Measurements from ENCODE around the gene PPP1R27.
"Not testable (repeated sequence)": the region's sequence is repeated elsewhere in the genome, so short reads cannot be mapped to it uniquely, and the experiment has no call there.

Gene PPP1R27

GRCh38 chr17:81840826-81841778 lies 6.3 kb upstream of the PPP1R27 start:
- DNase-seq, result no peak

- DNase-seq, result not testable (repeated sequence)
These were observed 5.2 kb upstream of the PPP1R27 start for GRCh38 chr17:81840059-81840458.

- no peak for DNase-seq
These were observed 4.5 kb upstream of the PPP1R27 start for GRCh38 chr17:81839301-81839700.

GRCh38 chr17:81838753-81839255 lies 4.0 kb upstream of the PPP1R27 start:
- DNase-seq, result no peak

GRCh38 chr17:81837641-81838040 lies 2.8 kb upstream of the PPP1R27 start:
- no peak for DNase-seq

- no peak for DNase-seq
These were observed 674 bp downstream of the PPP1R27 start for GRCh38 chr17:81833921-81834830.

GRCh38 chr17:81833160-81833920 lies 1.5 kb downstream of the PPP1R27 start, which contains the start of gene MCRIP1:
Gene MCRIP1, minus strand, starts transcription at chr17:81833291. Its CDS starts 8,785 bp downstream, at chr17:81824506.
- DNase-seq, result peak; percentile 71

GRCh38 chr17:81832608-81833159 lies 2.2 kb downstream of the PPP1R27 start:
- DNase-seq, result no peak

GRCh38 chr17:81831957-81832607 lies 2.8 kb downstream of the PPP1R27 start:
- peak; percentile 49 for DNase-seq

- DNase-seq, result no peak
These were observed 3.3 kb downstream of the PPP1R27 start for GRCh38 chr17:81831563-81831956.

GRCh38 chr17:81829858-81830257 lies 5.0 kb downstream of the PPP1R27 start:
- DNase-seq, result no peak

GRCh38 chr17:81828656-81829055 lies 6.2 kb downstream of the PPP1R27 start:
- no peak for DNase-seq

GRCh38 chr17:81825841-81826466 lies 8.9 kb downstream of the PPP1R27 start:
- DNase-seq, result no peak

- DNase-seq, result no peak
These were observed 10.3 kb downstream of the PPP1R27 start for GRCh38 chr17:81824595-81824994.

GRCh38 chr17:81823820-81824550 lies 10.9 kb downstream of the PPP1R27 start:
- DNase-seq, result no peak

- DNase-seq, result no peak
These were observed 11.6 kb downstream of the PPP1R27 start for GRCh38 chr17:81822996-81823819.

GRCh38 chr17:81822312-81822637 lies 12.6 kb downstream of the PPP1R27 start:
- DNase-seq, result no peak

- DNase-seq, result peak; percentile 94
These were observed 13.1 kb downstream of the PPP1R27 start for GRCh38 chr17:81821603-81822311.

- no peak for DNase-seq
These were observed 13.7 kb downstream of the PPP1R27 start for GRCh38 chr17:81821147-81821546.

Measured in NCI-H1694 (cell line).